Cortex of kidney (tissue), 1 donor: ENCODE measurements around the gene ELK3.

Experiments used
- DNase-seq: peaks from one replicate; lab custom pipeline; 2025; lab: John Stamatoyannopoulos, UW

ELK3 gene

GRCh38 chr12:96235484-96235826 is 41.3 kb downstream of the ELK3 start:
- no peak for DNase-seq

- DNase-seq = no peak
These were observed 42.1 kb downstream of the ELK3 start for GRCh38 chr12:96236221-96236822.

- no peak for DNase-seq
These were observed 42.9 kb downstream of the ELK3 start for GRCh38 chr12:96237035-96237434.

- DNase-seq = no peak
These were observed 43.4 kb downstream of the ELK3 start for GRCh38 chr12:96237465-96238077.

GRCh38 chr12:96238336-96239047 is 44.3 kb downstream of the ELK3 start:
- DNase-seq = no peak

GRCh38 chr12:96239711-96240635 is 45.8 kb downstream of the ELK3 start:
- no peak for DNase-seq

- DNase-seq = no peak
These were observed 46.5 kb downstream of the ELK3 start for GRCh38 chr12:96240656-96241055.

GRCh38 chr12:96241431-96241830 is 47.3 kb downstream of the ELK3 start:
- DNase-seq = no peak

- DNase-seq = no peak
These were observed 47.7 kb downstream of the ELK3 start for GRCh38 chr12:96241846-96242256.

- DNase-seq = no peak
These were observed 48.4 kb downstream of the ELK3 start for GRCh38 chr12:96242597-96242996.

GRCh38 chr12:96244826-96245225 is 50.7 kb downstream of the ELK3 start:
- DNase-seq = no peak

GRCh38 chr12:96246926-96247505 is 52.8 kb downstream of the ELK3 start:
- DNase-seq = no peak

GRCh38 chr12:96247563-96247962 is 53.4 kb downstream of the ELK3 start:
- no peak for DNase-seq

- no peak for DNase-seq
These were observed 54.2 kb downstream of the ELK3 start for GRCh38 chr12:96248136-96248931.

GRCh38 chr12:96249196-96250118 is 55.3 kb downstream of the ELK3 start:
- DNase-seq = no peak

- no peak for DNase-seq
These were observed 56.0 kb downstream of the ELK3 start for GRCh38 chr12:96250119-96250685.

GRCh38 chr12:96255077-96255476 is 60.9 kb downstream of the ELK3 start:
- no peak for DNase-seq

- no peak for DNase-seq
These were observed 62.6 kb downstream of the ELK3 start for GRCh38 chr12:96256672-96257361.

- DNase-seq = no peak
These were observed 63.5 kb downstream of the ELK3 start for GRCh38 chr12:96257550-96258103.
